HAP-1 (cell line): Measurements from ENCODE around the gene AZI2.

Experiments used
- DNase-seq, 2 experiments: peaks; one replicate each; pipeline ENCODE4 v3.0.0-alpha.2; 2016 to 2020; ENCODE audit warnings: low spot score in 2 of 2
- H3K27me3 ChIP-seq: fragments of 250-450 bp; sonication (Bioruptor Pico); 2 replicates; pipeline ENCODE4 v1.5.1; 2020; ENCODE audit warnings: low read depth, mild to moderate bottlenecking, moderate library complexity
- H3K36me3 ChIP-seq: fragments of 250-450 bp; sonication (Bioruptor Pico); replicated peaks from 2 replicates; pipeline ENCODE4 v1.5.1; 2020; ENCODE audit warnings: mild to moderate bottlenecking
- H3K4me1 ChIP-seq: fragments of 250-450 bp; sonication (Bioruptor Pico); 2 replicates; pipeline ENCODE4 v1.5.1; 2020; ENCODE audit warnings: mild to moderate bottlenecking
- H3K4me3 ChIP-seq: fragments of 250-450 bp; sonication (Bioruptor Pico); 2 replicates; pipeline ENCODE4 v1.5.1; 2020; ENCODE audit warnings: mild to moderate bottlenecking, moderate library complexity
- H3K9me3 ChIP-seq: fragments of 250-450 bp; sonication (Bioruptor Pico); 2 replicates; pipeline ENCODE4 v1.5.1; 2020; ENCODE audit warnings: mild to moderate bottlenecking, moderate library complexity
- in situ Hi-C: fragments of 300-500 bp; cut with MboI; formaldehyde crosslinking; loops from 3 replicates; pipeline ENCODE4 v1.14.3; 2020; ENCODE audit warnings: low sequenced_read_pairs, inconsistent platforms, mixed read lengths

AZI2 gene

DNA sequence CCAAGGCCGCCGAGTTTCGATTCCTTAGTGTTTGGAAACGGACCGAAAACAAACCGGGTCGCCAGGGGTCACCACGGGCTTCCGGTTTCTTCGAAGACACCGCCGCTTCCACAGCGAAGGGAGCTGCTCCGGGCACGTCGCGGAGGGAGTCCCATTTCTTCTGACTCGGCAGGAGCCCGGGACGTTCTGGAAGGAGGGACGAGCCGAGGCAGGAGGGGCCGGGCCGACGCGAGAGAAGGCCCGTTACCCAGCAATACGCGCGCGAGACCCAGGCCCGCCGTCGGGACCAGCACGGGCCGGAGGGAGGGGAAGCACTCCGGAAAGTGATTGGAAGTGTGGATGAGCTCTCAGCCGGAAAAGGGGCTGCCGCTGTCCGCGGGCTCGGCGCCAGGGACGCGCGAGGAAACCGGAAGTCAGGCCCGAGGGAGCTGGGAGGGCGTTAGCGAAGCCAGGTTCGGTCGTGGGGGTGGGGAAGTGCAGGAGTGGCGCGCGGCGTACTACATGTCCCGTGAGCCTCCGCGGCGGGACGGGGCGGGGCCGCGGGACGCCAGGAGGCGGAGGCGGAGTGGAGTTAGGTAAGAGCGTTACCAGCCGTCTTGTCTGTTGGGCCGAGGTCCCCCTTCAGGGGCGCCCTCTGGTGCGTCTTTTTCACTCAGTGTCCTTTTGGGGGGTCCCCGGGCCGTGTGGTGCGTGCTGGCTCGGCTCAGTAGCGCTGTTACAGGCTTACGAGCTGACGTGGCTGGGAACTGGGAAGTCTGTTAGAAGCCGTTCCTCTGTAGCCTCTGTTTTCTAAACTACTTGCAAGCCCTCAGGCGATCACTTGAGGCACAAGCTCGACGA lies at the start of gene AZI2, which contains the start of gene ZCWPW2:
TSS of gene AZI2 (minus strand) at position 196 of the 840 bp plus-strand sequence. CDS start 8,207 bp downstream, outside the sequence.
TSS of gene ZCWPW2 (plus strand) at position 93 of the 840 bp plus-strand sequence. CDS start 64,348 bp downstream, outside the sequence.
- Histone ChIP-seq H3K9me3 (no peaks in the 10 kb centered on the region), H3K4me1 (peaks cover 21% of the 10 kb centered on the region), H3K27me3 (no peaks in the 10 kb centered on the region), H3K36me3 (no peaks in the 10 kb centered on the region), H3K4me3 (peak within 1 kb of the TSS; percentile 72)
- peak; percentile 89 to 97 for DNase-seq
- in situ Hi-C loops, result no loop called here

- Histone ChIP-seq H3K27me3 (no peaks in the 10 kb centered on the region), H3K4me1 (no peaks in the 10 kb centered on the region), H3K4me3 (no peak overlapping the region), H3K36me3 (no peaks in the 10 kb centered on the region), H3K9me3 (no peaks in the 10 kb centered on the region)
- DNase-seq, result no peak
- in situ Hi-C loops, result no loop called here
Observed at GRCh38 chr3:28388978-28389377, 40.4 kb upstream of the AZI2 start.

DNA sequence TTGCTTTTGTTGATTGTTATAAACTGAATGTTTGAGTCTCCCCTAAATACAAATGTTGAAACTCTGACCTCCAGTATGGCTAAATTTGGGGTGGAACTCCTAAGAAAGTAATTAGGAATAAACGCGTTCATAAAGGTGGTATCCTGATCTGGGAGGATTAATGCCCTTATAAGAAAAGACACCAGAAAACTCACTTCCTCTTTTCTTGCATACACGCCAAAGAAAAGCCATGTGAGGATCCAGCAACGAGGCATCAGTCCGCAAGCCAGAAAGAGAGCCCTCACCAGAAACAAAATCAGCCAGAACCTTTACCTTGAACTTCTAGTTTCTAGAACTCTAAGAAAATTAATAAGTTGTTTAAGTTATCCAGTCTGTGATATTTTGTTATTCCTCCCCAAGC lies 37.4 kb upstream of the AZI2 start:
- Histone ChIP-seq H3K9me3 (no peaks in the 10 kb centered on the region), H3K36me3 (no peaks in the 10 kb centered on the region), H3K27me3 (0 out of 2 replicates have a peak, but pooled peaks cover 2% of the 10 kb centered on the region), H3K4me1 (no peaks in the 10 kb centered on the region), H3K4me3 (no peak overlapping the region)
- no peak for DNase-seq
- in situ Hi-C loops, result no loop called here

GRCh38 chr3:28376424-28376823 lies 27.8 kb upstream of the AZI2 start:
- no peak for DNase-seq

GRCh38 chr3:28349469-28350000 lies 911 bp upstream of the AZI2 start:
- Histone ChIP-seq H3K4me1 (peaks cover 21% of the 10 kb centered on the region), H3K4me3 (peak overlapping the region; percentile 72)
- in situ Hi-C loops, result no loop called here

More at GRCh38 chr3:28376424-28376823, 27.8 kb upstream of the AZI2 start:
- in situ Hi-C loops, result no loop called here
- Histone ChIP-seq H3K4me1 (no peaks in the 10 kb centered on the region), H3K27me3 (no peaks in the 10 kb centered on the region), H3K36me3 (no peaks in the 10 kb centered on the region), H3K9me3 (no peaks in the 10 kb centered on the region), H3K4me3 (no peak overlapping the region)

GRCh38 chr3:28348265-28348628 lies 377 bp downstream of the AZI2 start:
- no peaks in the 10 kb centered on the region for H3K27me3 ChIP-seq
- H3K4me3 ChIP-seq, result peak overlapping the region; percentile 72
- H3K9me3 ChIP-seq, result no peaks in the 10 kb centered on the region
- DNase-seq, result no peak
- in situ Hi-C loops, result no loop called here
- H3K4me1 ChIP-seq, result peaks cover 21% of the 10 kb centered on the region
- no peaks in the 10 kb centered on the region for H3K36me3 ChIP-seq

More at GRCh38 chr3:28349469-28350000, 911 bp upstream of the AZI2 start:
- H3K27me3 ChIP-seq, result no peaks in the 10 kb centered on the region
- no peaks in the 10 kb centered on the region for H3K36me3 ChIP-seq
- no peak for DNase-seq
- no peaks in the 10 kb centered on the region for H3K9me3 ChIP-seq

GRCh38 chr3:28347374-28348264 lies 1.0 kb downstream of the AZI2 start:
- Histone ChIP-seq H3K4me3 (peak overlapping the region; percentile 72), H3K4me1 (peaks cover 21% of the 10 kb centered on the region), H3K27me3 (no peaks in the 10 kb centered on the region), H3K9me3 (no peaks in the 10 kb centered on the region), H3K36me3 (no peaks in the 10 kb centered on the region)
- no peak for DNase-seq
- in situ Hi-C loops, result no loop called here

- no peaks in the 10 kb centered on the region for H3K36me3 ChIP-seq
- peaks cover 35% of the 10 kb centered on the region for H3K4me1 ChIP-seq
- no peaks in the 10 kb centered on the region for H3K27me3 ChIP-seq
- in situ Hi-C loops, result no loop called here
- DNase-seq, result no peak
- no peaks in the 10 kb centered on the region for H3K9me3 ChIP-seq
- no peak overlapping the region for H3K4me3 ChIP-seq
Observed at GRCh38 chr3:28345690-28346089, 2.9 kb downstream of the AZI2 start.

DNA sequence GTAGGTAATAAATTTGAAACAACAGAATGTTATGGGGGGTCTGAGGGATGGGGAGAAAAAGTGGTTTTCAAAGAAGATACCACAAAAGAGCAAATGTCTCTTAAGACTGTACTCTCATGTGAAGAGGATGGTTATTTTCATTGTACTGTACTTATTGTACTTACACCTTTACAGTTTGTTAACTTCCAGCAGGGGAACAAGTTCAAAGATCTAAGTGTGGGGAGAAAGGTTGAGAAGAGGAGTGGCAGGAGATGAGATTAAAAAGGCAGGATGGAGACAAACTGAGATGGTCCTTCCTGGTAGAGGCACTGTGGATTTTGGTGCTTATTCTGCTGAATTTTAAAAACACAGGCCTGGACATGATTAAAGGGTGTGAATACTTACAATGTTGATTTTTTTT lies 5.5 kb downstream of the AZI2 start:
- Histone ChIP-seq H3K36me3 (peaks cover 11% of the 10 kb centered on the region), H3K4me3 (no peak overlapping the region), H3K9me3 (no peaks in the 10 kb centered on the region), H3K4me1 (peaks cover 29% of the 10 kb centered on the region), H3K27me3 (no peaks in the 10 kb centered on the region)
- DNase-seq, result no peak
- in situ Hi-C loops, result no loop called here

DNA sequence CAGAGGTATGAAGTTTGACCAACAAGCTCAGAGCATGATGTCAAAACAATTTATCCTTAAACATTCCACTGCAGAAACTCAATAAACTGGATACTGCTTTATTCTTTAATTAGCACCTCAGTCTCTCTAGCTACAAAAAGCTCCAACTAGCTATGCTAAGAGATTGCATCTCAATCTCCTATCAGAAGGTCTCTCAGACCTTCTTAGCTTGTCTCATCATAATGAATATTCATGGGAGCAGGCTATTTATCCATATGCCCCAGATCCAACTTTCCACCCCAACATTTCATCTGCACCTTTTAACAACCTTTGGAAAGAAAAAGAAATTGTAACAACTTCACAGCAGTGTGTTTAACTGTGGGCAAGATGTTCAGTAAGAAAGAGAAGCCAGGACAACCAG lies 11.4 kb downstream of the AZI2 start:
- no peak for DNase-seq
- no peaks in the 10 kb centered on the region for H3K9me3 ChIP-seq
- no peak overlapping the region for H3K4me3 ChIP-seq
- peaks cover 10% of the 10 kb centered on the region for H3K4me1 ChIP-seq
- peaks cover 19% of the 10 kb centered on the region for H3K36me3 ChIP-seq
- in situ Hi-C loops, result no loop called here
- no peaks in the 10 kb centered on the region for H3K27me3 ChIP-seq

- H3K27me3 ChIP-seq, result no peaks in the 10 kb centered on the region
- H3K9me3 ChIP-seq, result no peaks in the 10 kb centered on the region
- no peaks in the 10 kb centered on the region for H3K4me1 ChIP-seq
- H3K36me3 ChIP-seq, result peaks cover 19% of the 10 kb centered on the region
- in situ Hi-C loops, result no loop called here
- no peak overlapping the region for H3K4me3 ChIP-seq
- DNase-seq, result no peak
Observed at GRCh38 chr3:28335246-28335645, 13.4 kb downstream of the AZI2 start.

GRCh38 chr3:28334552-28334951 lies 14.1 kb downstream of the AZI2 start:
- no peak for DNase-seq
- no peaks in the 10 kb centered on the region for H3K4me1 ChIP-seq
- H3K36me3 ChIP-seq, result peaks cover 15% of the 10 kb centered on the region
- H3K4me3 ChIP-seq, result no peak overlapping the region
- in situ Hi-C loops, result no loop called here
- no peaks in the 10 kb centered on the region for H3K9me3 ChIP-seq
- H3K27me3 ChIP-seq, result no peaks in the 10 kb centered on the region

GRCh38 chr3:28328188-28329151 lies 20.2 kb downstream of the AZI2 start:
- H3K4me3 ChIP-seq, result no peak overlapping the region
- H3K4me1 ChIP-seq, result 0 out of 2 replicates have a peak, but pooled peaks cover 7% of the 10 kb centered on the region
- DNase-seq, result no peak
- H3K36me3 ChIP-seq, result peaks cover 13% of the 10 kb centered on the region
- in situ Hi-C loops, result loop anchor here (10.0 kb wide), 1 partner anchor 604 kb away; the partner anchor contains the start of gene EOMES
- H3K9me3 ChIP-seq, result no peaks in the 10 kb centered on the region
- H3K27me3 ChIP-seq, result no peaks in the 10 kb centered on the region
